ENCODE measurements around the gene RFTN1. TPM values are rescaled to one million over a fixed set of nuclear protein-coding genes. Genes with fewer than 3 reads are reported as not detected.

Gene RFTN1
- total and polyA plus RNA-seq, 2 donors (not counting 1 experiment from before 2014, with no cell fraction given): 35.1 to 35.5 TPM

DNA sequence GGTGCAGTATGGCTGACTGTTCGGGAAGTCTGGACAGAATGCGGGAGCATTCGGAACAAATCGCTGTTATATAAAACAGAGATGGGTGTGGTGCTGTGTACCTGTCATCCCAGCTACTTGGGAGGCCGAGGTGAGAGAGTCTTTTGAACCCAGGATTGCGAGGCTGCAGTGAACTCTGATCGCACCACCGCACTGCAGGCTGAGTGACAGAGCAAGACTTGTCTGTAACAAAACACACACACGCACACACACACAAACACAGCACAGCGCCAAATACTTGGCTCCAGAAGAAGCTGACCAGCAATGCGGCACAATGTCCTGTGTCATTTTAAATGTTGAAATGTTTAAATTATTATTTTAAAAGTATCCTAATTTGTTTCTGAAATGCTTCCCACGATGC is 12.6 kb downstream of the RFTN1 start:
- Histone ChIP-seq H3K4me2 (ENCODE audit: extremely low read depth, insufficient read depth, low read length) (no peak overlapping the region), H3K79me2 (ENCODE audit: control insufficient read depth, insufficient read depth, low read length) (no peaks in the 10 kb centered on the region), H3K27ac (ENCODE audit: insufficient read depth, low read length) (no peak overlapping the region), H3K4me1 (ENCODE audit: control insufficient read depth, extremely low read depth, insufficient read depth, low read length) (no peaks in the 10 kb centered on the region), H3K4me3 (replicated peaks in 1 of 4; ENCODE audit: control extremely low read depth in 1 of 4, insufficient read depth in 1 of 4, low read depth in 3 of 4, low read length in 4 of 4) (no peak overlapping the region), H3K9ac (ENCODE audit: insufficient read depth, low read length) (no peak overlapping the region), H3K36me3 (ENCODE audit: control insufficient read depth, insufficient read depth, low read length) (peaks cover 3% of the 10 kb centered on the region), H3K27me3 (ENCODE audit: control insufficient read depth, insufficient read depth, low read length) (no peaks in the 10 kb centered on the region), H2AFZ (ENCODE audit: low read length) (no peak overlapping the region), H4K20me1 (ENCODE audit: control insufficient read depth, extremely low read depth, insufficient read depth, low read length) (no peaks in the 10 kb centered on the region), H3K9me3 (ENCODE audit: control insufficient read depth, insufficient read depth, low read depth, low read length) (no peaks in the 10 kb centered on the region)
- DNase-seq (ENCODE audit: low read depth in 2 of 2): no peak
- no peak for TF ChIP-seq EZH2 (IDR thresholded peaks at IDR 0.05; ENCODE audit: low read length, missing control alignments)
- TF ChIP-seq, protein P1, sequence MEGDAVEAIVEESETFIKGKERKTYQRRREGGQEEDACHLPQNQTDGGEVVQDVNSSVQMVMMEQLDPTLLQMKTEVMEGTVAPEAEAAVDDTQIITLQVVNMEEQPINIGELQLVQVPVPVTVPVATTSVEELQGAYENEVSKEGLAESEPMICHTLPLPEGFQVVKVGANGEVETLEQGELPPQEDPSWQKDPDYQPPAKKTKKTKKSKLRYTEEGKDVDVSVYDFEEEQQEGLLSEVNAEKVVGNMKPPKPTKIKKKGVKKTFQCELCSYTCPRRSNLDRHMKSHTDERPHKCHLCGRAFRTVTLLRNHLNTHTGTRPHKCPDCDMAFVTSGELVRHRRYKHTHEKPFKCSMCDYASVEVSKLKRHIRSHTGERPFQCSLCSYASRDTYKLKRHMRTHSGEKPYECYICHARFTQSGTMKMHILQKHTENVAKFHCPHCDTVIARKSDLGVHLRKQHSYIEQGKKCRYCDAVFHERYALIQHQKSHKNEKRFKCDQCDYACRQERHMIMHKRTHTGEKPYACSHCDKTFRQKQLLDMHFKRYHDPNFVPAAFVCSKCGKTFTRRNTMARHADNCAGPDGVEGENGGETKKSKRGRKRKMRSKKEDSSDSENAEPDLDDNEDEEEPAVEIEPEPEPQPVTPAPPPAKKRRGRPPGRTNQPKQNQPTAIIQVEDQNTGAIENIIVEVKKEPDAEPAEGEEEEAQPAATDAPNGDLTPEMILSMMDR (conservative IDR thresholded peaks at IDR 0.05 in 1 of 2, IDR thresholded peaks at IDR 0.05 in 1 of 2; ENCODE audit: low read depth in 1 of 2, low read length in 2 of 2): no peak

DNA sequence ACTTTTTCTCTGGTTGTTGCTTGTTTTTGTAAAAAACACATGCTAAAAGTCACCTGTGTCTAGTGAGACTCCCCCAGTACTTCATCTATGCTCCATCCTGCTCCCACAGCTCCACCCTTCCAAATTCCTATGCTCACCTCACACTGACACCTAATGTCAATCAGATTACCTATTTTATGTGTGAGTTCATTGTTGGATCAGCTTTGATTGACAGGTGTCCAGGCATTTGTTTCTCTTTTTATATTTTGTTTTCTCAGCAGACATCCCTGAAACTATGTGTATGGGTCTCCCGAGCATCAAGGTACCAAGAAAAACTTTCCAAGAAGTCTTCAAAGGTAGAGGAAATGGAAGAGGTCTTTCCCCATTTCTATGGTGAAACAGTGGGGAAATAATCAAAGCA is 13.4 kb downstream of the RFTN1 start:
- no peak overlapping the region for H3K4me3 ChIP-seq (replicated peaks in 1 of 4; ENCODE audit: control extremely low read depth in 1 of 4, insufficient read depth in 1 of 4, low read depth in 3 of 4, low read length in 4 of 4)
- no peaks in the 10 kb centered on the region for H3K27me3 ChIP-seq (ENCODE audit: control insufficient read depth, insufficient read depth, low read length)
- no peaks in the 10 kb centered on the region for H3K4me1 ChIP-seq (ENCODE audit: control insufficient read depth, extremely low read depth, insufficient read depth, low read length)
- H3K36me3 ChIP-seq (ENCODE audit: control insufficient read depth, insufficient read depth, low read length): peaks cover 3% of the 10 kb centered on the region
- no peak for DNase-seq (ENCODE audit: low read depth in 2 of 2)
- peaks cover 2% of the 10 kb centered on the region for H3K79me2 ChIP-seq (ENCODE audit: control insufficient read depth, insufficient read depth, low read length)
- H4K20me1 ChIP-seq (ENCODE audit: control insufficient read depth, extremely low read depth, insufficient read depth, low read length): no peaks in the 10 kb centered on the region
- H3K9ac ChIP-seq (ENCODE audit: insufficient read depth, low read length): no peak overlapping the region
- no peaks in the 10 kb centered on the region for H3K9me3 ChIP-seq (ENCODE audit: control insufficient read depth, insufficient read depth, low read depth, low read length)
- no peak overlapping the region for H2AFZ ChIP-seq (ENCODE audit: low read length)
- no peak overlapping the region for H3K4me2 ChIP-seq (ENCODE audit: extremely low read depth, insufficient read depth, low read length)
- no peak for TF ChIP-seq EZH2 (IDR thresholded peaks at IDR 0.05; ENCODE audit: low read length, missing control alignments)
- TF ChIP-seq, protein P1 (conservative IDR thresholded peaks at IDR 0.05 in 1 of 2, IDR thresholded peaks at IDR 0.05 in 1 of 2; ENCODE audit: low read depth in 1 of 2, low read length in 2 of 2): no peak
- H3K27ac ChIP-seq (ENCODE audit: insufficient read depth, low read length): no peak overlapping the region

DNA sequence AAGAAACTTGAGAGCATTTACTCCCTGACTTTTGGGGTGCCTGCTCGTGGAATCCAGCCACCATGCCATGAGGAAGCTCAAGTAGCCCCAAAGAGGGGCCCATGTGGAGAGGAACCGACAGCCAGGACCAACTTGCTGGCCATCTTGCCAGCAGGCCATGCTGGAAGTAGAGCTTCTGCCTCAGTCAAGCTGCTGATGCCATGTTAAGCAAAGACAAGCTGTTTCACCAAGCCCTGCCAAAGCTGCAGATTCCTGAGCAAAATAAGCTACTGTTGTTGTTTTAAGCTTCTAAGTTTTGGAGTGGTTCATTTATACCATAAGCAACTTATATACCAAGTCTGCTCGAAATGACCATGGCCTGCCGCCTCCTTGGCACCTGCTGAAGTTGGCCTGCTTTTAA is 14.1 kb downstream of the RFTN1 start:
- H3K27ac ChIP-seq (ENCODE audit: insufficient read depth, low read length): no peak overlapping the region
- H4K20me1 ChIP-seq (ENCODE audit: control insufficient read depth, extremely low read depth, insufficient read depth, low read length): no peaks in the 10 kb centered on the region
- TF ChIP-seq, protein P1 (conservative IDR thresholded peaks at IDR 0.05 in 1 of 2, IDR thresholded peaks at IDR 0.05 in 1 of 2; ENCODE audit: low read depth in 1 of 2, low read length in 2 of 2): no peak
- TF ChIP-seq EZH2 (IDR thresholded peaks at IDR 0.05; ENCODE audit: low read length, missing control alignments): no peak
- peaks cover 2% of the 10 kb centered on the region for H3K79me2 ChIP-seq (ENCODE audit: control insufficient read depth, insufficient read depth, low read length)
- H2AFZ ChIP-seq (ENCODE audit: low read length): no peak overlapping the region
- H3K36me3 ChIP-seq (ENCODE audit: control insufficient read depth, insufficient read depth, low read length): no peaks in the 10 kb centered on the region
- H3K9me3 ChIP-seq (ENCODE audit: control insufficient read depth, insufficient read depth, low read depth, low read length): no peaks in the 10 kb centered on the region
- no peak for DNase-seq (ENCODE audit: low read depth in 2 of 2)
- no peaks in the 10 kb centered on the region for H3K27me3 ChIP-seq (ENCODE audit: control insufficient read depth, insufficient read depth, low read length)
- no peak overlapping the region for H3K4me2 ChIP-seq (ENCODE audit: extremely low read depth, insufficient read depth, low read length)
- H3K4me3 ChIP-seq (replicated peaks in 1 of 4; ENCODE audit: control extremely low read depth in 1 of 4, insufficient read depth in 1 of 4, low read depth in 3 of 4, low read length in 4 of 4): no peak overlapping the region
- no peak overlapping the region for H3K9ac ChIP-seq (ENCODE audit: insufficient read depth, low read length)
- no peaks in the 10 kb centered on the region for H3K4me1 ChIP-seq (ENCODE audit: control insufficient read depth, extremely low read depth, insufficient read depth, low read length)
